C4-2B (cell line): ENCODE measurements around the gene PDCL2.

Experiments
- CTCF ChIP-seq: fragments of 450-650 bp; conservative IDR thresholded peaks from 2 replicates; pipeline ENCODE4 v1.5.1; 2017; ENCODE audit warnings: mild to moderate bottlenecking
- ZFX ChIP-seq: fragments of 450-650 bp; IDR thresholded peaks from 2 replicates; pipeline ENCODE4 v1.6.1; 2017

- no peak for TF ChIP-seq CTCF
- TF ChIP-seq ZFX: no peak
These were observed 42.5 kb upstream of the PDCL2 start for GRCh38 chr4:55634417-55635128.
